C4-2B (cell line): ENCODE results near the gene CLIC3.

ENCODE experiments used
- H3K27ac ChIP-seq: fragments of 450-650 bp; 2 replicates; pipeline ENCODE4 v1.5.1; 2017
- ZFX ChIP-seq: fragments of 450-650 bp; IDR thresholded peaks from 2 replicates; pipeline ENCODE4 v1.6.1; 2017
- TF ChIP-seq, protein P1 (sequence below): fragments of 450-650 bp; conservative IDR thresholded peaks from 2 replicates; pipeline ENCODE4 v1.5.1; 2017; ENCODE audit warnings: mild to moderate bottlenecking

CLIC3 gene

DNA sequence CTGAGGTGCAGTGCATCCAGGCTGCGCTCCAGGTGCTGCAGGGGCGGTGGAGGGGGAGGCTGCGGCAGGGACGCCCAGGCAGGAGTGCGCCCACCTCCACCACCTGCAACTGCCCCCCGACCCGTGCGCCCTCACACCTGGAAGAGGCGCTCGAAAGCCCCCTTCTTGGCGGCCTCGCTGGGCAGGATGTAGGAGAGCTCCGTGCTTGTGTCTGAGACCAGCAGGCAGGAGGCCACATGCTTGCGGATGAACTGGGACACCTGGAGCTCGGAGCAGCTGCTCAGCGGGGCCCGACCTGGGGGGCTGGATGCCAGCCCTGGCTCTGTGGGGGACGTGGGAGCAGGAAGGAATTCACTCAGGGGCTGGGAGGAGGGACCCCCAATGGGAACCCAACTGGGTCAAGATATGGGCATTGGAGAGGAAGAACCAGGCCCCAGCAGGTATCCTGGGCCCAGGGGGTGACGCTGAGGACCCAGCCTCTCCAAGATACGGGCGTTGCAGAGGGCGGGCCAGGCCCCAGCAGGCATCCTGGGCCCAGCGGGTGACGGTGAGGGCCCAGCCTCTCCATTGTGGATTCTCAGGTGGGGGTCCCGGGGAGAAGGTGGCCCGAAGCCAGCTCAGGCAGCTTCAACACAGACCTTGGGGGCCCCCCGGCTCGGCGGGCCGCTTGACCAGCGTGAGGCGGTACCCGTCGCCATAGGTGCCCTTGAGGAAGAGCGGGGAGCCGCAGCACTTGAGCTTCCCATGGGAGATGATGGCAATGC, 18.6 kb upstream of the CLIC3 start:
- no peak overlapping the region for H3K27ac ChIP-seq
- TF ChIP-seq, protein P1, sequence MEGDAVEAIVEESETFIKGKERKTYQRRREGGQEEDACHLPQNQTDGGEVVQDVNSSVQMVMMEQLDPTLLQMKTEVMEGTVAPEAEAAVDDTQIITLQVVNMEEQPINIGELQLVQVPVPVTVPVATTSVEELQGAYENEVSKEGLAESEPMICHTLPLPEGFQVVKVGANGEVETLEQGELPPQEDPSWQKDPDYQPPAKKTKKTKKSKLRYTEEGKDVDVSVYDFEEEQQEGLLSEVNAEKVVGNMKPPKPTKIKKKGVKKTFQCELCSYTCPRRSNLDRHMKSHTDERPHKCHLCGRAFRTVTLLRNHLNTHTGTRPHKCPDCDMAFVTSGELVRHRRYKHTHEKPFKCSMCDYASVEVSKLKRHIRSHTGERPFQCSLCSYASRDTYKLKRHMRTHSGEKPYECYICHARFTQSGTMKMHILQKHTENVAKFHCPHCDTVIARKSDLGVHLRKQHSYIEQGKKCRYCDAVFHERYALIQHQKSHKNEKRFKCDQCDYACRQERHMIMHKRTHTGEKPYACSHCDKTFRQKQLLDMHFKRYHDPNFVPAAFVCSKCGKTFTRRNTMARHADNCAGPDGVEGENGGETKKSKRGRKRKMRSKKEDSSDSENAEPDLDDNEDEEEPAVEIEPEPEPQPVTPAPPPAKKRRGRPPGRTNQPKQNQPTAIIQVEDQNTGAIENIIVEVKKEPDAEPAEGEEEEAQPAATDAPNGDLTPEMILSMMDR, result no peak
- no peak for TF ChIP-seq ZFX

DNA sequence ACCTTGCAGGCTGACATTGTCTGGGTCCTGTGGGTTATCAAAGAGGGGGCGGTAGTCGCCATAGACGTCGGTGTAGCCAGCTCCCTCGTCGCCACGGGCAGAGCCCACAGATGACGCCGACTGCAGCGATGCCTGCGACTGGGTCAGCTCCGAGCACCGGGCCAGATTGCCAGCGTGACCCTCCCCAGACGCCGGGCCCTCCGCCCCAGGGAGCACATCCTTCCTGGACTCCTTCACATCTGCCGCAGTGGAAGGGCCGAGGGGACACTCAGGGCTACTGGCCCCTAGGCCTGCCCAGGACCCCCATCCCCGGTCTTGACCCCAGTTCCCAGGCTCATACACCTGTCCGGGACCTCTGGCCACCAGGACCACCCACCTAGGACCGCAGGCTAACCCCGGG, 17.8 kb upstream of the CLIC3 start:
- TF ChIP-seq, protein P1, result no peak
- no peak for TF ChIP-seq ZFX
- no peak overlapping the region for H3K27ac ChIP-seq

DNA sequence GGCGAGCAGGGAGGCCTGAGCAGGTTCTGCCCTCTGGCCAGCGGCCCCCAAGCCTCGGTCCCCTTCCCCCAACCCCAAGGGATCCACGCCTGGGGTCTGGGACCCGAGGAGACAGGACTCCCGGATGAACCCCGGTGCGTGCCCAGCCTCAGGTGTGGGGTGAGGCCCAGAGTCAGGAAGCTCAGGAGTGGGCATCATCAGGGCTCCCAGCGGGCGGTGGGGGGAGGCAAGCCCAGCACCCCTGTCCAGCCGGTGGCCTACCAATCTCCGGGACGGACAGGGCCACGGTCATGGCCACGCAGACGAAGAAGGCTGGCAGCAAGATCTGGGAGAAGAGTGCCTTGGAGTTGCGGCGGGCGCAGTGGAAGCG, 17.2 kb upstream of the CLIC3 start:
- TF ChIP-seq, protein P1, result no peak
- no peak for TF ChIP-seq ZFX
- no peak overlapping the region for H3K27ac ChIP-seq

DNA sequence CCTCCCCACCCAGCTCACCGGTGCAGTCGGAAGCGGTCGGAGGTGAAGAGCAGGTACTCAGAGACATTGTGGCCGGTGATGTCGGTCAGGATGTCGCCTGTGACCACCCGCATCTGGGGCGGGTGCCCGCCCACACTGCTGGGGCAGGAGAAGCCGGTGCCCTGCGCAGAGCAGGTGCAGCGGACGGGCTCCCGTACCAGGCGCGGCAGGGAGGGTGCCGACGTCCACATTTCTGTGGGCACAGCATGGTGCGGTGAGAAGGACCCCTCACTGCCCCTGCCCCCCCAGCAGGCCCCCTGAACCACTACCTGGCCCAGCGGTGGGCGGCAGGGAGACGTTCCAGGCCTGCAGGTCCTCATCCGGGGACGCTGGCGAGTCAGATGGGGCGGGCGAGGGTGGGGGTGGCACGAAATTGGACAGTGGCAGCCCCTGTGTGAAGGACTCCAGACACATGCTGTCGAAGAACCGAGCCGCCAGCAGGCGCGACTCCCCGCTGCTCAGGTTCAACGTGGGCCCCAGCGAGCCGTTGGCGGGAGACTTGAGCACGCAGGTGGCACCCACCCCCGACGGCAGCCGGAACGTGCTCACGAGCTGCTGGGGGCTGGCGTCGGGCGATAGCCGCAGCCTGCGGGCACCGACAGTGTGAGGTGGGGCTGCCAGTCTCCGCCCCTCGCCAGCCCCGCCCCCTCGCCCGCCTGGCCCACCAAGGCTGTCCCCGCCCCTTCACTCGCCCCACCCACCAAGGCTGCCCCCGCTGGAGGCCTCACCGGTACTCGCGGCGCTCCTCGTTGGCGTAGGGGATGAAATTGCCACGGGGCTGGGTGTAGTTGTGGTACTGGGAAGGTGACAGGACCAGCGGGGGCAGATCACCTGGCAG, 16.6 kb upstream of the CLIC3 start:
- no peak overlapping the region for H3K27ac ChIP-seq
- TF ChIP-seq, protein P1, result no peak
- no peak for TF ChIP-seq ZFX

DNA sequence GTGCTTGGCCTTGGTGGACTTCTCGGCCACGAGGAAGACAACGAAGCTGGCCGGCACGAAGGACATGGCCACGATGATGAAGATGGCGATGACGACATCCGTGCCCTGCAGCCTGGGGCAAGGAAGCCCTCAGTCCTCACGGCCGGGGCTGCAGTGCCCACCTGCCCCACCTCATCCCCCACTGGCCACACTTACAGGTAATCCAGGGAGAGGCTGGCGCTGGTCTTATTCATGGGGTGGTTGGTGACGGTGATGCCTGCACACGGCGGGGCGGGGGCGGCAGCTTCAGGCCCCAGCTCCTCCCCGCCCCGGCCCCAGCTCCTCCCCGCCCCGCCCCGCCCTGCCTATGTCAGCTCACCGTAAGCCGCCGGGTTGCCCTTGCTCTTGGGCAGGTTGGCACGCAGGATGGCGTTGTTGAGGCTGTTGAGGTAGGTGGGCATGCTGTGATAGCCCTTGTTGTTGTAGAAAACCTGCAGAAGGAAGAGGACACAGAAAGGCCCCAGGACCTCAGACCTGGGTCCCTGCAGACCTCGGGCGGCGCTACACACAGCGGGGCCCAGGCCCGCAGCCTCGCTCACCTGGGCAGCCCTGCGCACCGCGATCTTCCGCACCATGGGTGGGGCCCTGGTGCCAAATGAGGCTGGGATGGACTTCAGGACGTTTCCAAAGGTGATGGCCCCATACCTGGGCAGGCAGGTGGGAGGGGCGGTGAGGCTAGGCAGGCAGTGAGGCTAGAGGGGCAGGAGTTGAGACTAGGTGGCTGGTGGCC, 15.7 kb upstream of the CLIC3 start:
- TF ChIP-seq ZFX, result no peak
- TF ChIP-seq, protein P1, result no peak

DNA sequence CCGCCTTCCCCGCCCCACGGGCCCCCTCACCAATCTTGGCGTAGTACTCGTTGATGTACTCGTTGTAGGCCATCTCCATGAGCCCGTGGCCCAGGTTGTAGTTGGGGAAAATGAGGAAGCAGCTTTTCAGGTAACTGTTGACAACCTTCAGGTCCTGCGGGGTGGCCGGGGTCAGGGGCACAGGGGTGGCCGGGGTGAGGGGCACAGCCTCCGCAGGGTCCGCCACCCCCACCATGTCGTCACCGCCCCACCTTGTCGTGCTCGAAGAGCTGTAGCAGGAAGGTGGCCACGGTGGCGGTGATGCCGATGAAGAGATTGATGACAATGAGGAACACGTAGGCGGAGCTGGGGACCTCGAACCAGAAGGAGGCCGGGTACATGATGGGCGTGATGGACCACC, 14.8 kb upstream of the CLIC3 start:
- no peak overlapping the region for H3K27ac ChIP-seq
- TF ChIP-seq ZFX, result no peak
- TF ChIP-seq, protein P1, result no peak

More for the DNA sequence above, 15.7 kb upstream of the CLIC3 start:
- no peak overlapping the region for H3K27ac ChIP-seq
